ENCODE data around the gene NEK8.
"Not testable (repeated sequence)": the region's sequence is repeated elsewhere in the genome, so short reads cannot be mapped to it uniquely, and the experiment has no call there.

The NEK8 gene

DNA sequence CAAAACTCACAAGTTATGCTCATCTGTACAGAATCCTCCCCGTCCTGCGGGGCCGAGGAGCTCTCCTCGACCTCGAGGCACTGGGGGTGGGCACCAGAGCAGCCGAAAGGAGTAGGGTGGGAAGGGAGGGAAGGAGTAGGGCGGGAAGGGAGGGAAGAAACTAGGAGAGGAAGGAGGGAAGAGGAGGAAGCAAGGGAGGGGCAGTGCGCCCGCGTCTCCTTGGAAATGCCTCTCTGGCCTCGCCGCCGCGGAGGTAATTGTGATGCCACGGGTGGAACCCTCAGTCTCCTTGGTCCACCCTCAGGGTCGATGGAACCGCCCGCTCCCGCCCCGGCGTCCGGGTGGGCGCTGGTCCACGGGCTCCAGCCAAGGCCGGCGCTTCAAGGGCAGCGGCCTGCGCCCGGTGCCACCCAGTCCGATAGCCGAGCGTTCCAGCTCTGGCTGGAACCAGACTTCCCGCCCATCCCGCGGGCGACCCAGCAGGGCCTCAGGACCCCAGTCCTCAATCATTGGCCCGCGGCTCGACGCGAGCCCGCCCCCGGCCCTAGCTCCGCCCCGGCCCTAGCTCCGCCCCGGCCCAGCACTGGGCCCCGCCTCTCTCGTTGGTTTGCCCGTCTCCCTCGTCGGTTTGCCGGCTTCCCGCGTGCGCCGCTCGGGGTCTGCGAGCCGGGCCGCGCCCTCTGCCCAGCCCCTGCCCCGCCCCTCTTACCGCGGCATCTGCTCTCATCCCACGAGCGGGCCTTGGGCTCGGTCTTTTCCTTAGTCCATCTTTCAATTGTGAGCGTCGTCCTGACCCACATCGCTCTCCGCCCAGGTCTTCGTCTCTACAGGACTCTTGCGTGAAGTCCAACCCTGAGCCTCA, 17.5 kb upstream of the NEK8 start:
- DNase-seq = peak; percentile 67 to 94

DNA sequence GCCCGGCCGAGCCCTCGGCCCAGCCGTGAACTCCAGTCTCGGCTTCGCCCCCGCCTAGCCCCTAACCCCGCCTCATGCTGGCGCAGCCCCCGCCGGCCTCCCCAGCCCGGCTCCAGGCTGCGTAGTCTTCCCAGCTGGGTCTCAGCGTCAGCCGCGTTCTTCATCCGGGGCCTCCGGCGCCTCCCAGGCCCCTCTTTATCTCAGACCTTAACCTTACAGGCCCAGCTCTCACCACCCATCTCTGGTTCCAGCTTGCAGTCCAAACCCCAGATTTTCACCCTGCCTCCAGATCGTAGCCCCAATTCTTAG, 16.9 kb upstream of the NEK8 start, which contains the start of gene PROCA1:
PROCA1 (minus strand) TSS at position 166 of the 309 bp plus-strand sequence. CDS start 228 bp downstream, outside the sequence.
- DNase-seq = no peak

DNA sequence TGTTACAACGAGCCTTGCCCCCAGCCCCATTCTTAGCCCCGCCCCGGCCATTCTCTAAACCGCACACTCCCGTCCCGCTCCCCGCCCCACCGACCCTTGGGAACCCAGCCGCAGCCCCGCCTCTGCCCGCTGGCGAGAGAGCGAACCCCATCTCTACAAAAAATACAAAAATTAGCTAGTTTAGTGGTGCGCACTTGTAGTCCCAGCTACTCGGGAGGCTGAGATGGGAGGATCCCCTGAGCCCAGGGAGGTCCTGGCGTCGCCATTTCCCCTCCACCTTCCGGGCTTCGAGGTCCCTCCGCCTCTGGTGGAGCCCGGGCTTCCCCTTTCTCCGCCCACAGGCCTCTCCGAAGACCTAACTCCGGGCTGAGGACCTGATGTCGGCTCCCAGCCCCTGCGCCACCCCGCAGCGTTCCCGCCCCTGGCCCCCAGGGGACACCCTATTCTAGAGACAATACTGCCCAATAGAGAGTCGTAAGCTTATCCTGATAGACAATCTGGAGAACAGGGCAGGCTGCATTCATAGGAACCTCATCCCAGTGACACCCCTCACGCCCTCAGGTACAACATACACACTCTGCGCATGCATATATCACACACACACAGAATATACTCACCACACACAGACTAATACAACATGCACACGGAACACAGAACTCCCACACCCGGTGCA, 16.4 kb upstream of the NEK8 start:
- no peak for DNase-seq

DNA sequence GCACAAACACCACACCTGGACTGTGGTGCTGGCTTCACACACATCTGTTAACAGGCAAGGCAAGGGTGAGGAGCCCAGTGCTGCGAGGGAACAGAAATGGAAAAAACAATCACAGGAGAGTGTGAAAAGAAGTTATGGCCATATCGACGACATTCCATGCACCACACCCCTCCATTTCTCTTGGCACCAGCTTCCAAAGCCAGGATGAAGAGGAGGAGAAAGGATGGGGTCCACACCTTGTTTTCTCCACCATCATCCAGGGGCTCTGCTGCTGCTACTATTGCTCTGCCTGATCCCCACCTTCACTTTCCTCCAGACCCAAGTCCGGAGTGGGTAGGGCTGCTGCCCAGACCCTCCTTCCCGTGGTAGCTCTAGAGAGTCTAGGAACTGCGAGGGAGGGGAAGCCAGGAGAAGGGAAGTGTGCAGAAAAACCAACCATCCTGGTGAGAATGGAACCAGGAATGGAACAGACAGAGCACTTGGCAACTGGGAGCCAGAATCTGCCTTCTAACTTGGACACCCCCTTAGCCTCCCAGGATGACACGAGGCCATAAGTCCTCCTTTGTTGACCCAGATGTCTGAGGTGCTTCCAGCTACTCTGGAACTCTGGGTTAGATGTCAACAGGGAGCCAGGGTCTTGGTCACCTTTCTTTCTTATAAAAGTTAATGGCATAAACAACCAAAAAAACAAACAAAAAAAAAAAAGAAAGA, 15.7 kb upstream of the NEK8 start:
- DNase-seq = no peak

DNA sequence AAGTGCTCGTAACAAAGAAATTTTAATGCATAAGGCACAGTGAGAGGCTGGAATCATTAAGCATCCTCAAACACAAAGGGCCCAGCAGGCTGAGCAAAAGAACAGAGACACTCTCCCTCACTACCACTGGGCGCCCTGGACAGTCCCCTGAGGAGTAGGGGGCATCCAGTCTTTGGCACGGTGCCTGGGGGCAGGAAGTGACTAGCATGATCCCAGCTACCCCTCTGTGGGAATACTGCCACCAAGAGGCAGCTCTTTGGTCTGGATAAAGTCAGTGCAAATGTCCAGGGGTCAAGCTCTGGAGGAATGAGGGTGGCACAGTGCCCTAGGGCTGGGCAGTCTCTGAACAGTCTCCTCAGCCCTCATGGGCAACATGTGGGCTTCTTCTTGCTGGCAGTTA, 14.3 kb upstream of the NEK8 start:
- no peak for DNase-seq

DNA sequence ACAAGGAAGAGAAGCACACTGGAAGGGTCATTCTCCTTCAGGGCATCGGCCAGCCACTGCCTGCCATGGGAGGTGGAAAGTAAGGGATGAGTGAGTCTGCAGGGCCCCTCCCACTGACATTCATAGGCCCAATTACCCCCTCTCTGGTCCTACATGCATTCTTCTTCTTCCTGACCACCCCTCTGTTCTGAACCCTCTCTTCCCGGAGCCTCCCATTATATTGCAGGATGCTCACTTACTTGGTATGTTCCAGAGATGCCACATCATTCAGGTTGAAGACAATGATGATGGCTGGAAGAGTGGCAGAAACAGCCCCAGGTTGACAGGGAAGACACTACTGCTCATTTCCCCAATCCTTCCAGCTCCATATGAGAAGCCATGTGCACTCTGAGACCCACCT, 13.4 kb upstream of the NEK8 start:
- DNase-seq = no peak

DNA sequence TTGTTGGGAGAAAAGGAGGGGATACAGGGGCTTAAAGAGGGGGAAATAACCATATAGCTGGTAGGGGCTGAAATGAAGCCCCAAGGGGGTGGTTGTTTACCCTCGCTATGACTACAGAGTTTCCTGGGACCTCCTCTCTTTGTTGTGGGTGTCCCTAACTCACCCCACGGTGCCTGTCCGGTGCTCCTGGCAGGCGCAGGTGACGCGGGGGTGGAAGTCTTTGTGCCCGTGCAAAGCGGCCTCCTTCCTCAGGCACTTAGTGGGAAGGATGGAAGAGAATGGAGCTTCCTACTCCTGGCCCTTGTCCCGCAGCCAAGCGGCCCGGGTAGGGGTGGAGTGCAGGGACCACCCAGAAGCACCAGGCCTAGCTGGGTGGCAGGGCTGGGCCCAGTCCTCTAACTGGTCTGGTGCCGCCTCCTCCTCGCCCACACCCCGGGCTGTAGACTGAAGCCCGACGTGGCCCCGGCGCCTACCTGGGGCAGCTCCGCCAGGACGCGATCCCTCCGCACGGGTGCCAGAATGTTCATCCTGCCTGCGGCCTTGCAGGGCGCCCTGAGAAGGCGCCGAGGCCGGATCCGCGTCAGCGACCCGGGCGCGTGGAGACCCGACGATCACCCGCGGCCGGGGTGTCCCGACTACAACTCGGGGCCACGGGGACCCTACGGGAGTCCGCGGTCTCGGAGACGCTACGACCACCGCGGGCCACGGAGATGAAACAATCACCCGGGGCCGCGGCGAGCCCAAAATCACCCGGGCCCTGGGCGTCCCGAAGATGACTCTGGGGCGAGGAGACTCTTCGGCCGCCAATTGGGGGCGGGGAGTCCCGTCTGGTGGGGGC, 11.6 kb upstream of the NEK8 start:
- DNase-seq = no peak

DNA sequence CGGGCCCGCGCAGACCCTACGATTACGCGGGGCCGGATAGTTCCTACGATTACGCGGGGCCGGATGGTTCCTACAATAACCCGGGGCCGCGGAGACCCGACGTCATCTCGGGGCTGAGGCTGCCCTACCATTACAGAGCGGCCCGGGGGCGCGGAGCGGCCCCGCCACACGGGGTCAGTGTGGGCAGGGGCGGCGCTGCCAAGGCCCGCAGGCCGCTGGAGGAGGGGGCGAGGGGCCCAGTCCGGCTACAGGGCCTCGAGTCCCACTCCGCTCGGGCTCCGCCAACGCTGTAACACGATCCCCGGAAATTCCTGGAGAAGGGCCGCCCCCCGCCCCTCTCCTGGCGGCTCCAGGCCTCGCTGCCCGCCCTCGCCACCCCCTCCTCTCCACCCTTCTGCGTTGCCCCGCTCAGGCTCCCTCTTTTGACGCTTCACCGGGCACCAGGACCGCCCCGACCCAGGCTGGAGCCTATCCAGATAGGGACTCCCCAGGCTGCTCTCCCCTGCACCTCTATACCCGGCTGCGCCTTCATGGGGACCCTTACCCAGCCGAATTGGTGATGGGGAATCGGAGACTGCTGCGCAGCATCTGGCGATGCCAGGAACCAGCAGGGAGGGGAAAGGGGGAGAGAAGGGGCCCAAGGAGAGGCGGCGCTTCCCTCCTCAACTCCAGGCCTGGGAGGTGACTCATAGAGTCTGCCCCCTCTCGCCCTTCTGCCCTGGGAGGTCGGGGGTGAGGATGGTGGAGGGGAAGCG, 10.8 kb upstream of the NEK8 start, which contains the start of gene RAB34:
RAB34 (minus strand) TSS at position 291 of the 755 bp plus-strand sequence. CDS start 602 bp downstream, outside the sequence.
- no peak for DNase-seq

DNA sequence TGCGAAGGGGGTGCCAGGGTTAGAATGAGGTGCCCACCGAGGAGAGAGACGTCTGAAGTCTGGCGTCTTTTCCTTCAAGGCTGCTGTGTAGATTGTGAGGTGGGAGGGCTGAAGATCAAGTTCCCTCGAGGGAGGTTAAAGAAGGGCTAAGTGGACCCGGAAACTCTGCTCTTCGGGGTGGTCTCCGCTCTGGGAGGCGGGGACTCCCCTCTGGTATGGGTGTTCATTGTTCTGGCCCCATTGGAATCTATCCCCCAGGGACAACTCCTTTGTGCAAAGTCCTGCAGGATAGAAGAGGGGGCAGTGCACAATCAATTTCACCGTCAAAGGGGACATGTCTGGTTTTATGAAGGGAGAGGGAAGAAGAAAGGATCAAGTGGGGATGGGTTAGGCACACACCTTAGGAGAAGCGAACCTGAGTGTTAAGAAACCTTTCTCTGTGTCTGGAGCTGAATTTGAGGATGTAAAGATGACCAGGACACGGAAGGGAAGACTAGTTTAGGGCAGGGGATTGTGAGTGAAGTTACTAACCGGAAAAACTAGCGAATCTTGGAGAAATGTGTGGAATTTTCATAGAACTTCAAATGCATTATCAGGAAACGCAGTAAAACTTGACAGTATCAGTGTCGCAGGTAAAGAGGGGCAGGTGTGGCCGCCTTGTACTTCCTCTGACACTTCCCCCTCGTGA, 10.1 kb upstream of the NEK8 start:
- DNase-seq = peak in 1 of 2 experiments; percentile 23

DNA sequence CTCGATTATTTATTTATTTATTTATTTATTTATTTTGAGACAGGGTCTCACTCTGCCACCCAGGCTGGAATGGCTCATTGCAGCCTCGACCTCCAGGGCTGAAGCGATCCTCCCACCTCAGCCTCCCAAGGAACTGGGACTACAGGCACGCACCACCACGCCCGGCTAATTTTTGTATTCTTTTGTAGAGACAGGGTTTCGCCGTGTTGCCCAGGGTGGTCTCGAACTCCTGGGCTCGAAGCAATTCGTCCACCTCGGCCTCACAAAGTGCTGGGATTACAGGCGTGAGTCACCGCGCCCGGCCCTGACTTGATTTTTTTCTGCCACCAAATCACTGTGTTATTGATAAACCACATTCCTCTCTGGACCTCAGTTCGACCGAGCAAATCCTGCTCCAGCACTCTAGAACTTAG, 9.6 kb upstream of the NEK8 start:
- no peak for DNase-seq

DNA sequence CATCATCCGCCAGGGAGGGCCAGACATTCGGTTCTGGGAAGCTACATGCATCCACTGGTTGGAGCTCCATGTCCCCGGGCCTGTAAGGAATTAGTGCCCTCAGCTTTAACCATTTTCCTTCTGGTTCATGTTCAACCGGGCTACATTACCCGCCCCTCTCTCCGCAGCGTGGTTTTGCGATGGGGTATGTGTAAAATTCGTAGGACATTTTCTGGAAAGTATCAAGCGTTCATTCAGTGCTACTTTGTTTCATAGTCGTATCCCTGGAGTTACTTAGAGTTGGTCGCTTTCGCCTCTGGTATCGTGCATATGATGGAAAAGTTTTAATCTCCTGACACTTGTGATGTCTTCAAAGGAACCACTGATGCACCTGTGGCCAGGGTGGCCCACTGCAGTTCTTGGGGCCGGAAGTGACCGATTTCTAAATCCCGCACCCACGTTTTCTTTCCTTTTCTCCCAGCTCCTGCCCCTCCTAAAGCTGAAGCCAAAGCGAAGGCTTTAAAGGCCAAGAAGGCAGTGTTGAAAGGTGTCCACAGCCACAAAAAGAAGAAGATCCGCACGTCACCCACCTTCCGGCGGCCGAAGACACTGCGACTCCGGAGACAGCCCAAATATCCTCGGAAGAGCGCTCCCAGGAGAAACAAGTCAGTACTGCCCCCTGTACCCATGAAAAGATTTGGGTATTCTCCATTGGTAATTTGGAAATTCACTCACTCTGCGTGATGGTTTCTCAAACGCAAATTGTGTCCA, 8.2 kb upstream of the NEK8 start:
- DNase-seq = no peak

DNA sequence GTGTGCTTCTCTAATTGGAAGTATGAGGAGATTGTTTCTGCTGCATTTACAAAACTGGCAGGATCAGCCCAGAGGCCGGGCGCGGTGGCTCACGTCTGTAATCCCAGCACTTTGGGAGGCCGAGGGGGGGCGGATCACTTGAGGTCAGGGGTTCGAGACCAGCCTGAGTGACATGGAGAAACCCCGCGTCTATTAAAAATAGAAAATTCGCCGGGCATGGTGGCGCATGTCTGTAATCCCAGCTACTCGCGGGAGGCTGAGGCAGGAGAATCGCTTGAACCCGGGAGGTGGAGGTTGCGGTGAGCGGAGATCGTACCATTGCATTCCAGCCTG, 7.6 kb upstream of the NEK8 start:
- not testable (repeated sequence) for DNase-seq

DNA sequence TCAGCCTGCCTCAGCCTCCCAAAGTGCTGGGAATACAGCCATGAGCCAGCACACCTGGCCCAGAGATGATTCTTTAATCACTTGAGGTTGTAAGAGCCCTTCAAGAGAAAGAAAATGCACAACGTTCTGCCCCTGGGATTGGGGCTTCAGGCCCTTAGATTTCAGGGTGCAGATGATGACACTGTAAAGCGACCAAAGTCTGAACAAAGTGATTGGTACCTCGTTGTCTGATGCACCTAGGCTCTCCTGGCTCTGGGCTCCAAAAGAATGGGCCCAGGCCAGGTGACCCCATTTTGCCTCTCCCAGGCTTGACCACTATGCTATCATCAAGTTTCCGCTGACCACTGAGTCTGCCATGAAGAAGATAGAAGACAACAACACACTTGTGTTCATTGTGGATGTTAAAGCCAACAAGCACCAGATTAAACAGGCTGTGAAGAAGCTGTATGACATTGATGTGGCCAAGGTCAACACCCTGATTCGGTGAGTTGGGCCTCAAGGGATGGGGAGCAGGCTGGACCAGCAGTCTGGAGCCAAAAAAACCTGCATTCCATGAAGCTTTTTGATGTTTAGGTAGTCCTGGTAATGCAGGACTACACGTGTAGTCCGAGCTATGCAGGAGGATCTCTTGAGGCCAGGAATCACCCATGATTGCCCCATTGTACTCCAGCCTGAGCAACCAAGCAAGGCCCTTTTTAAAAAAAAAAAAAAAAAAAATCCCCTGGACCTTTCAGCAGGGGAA, 6.0 kb upstream of the NEK8 start:
- no peak for DNase-seq

DNA sequence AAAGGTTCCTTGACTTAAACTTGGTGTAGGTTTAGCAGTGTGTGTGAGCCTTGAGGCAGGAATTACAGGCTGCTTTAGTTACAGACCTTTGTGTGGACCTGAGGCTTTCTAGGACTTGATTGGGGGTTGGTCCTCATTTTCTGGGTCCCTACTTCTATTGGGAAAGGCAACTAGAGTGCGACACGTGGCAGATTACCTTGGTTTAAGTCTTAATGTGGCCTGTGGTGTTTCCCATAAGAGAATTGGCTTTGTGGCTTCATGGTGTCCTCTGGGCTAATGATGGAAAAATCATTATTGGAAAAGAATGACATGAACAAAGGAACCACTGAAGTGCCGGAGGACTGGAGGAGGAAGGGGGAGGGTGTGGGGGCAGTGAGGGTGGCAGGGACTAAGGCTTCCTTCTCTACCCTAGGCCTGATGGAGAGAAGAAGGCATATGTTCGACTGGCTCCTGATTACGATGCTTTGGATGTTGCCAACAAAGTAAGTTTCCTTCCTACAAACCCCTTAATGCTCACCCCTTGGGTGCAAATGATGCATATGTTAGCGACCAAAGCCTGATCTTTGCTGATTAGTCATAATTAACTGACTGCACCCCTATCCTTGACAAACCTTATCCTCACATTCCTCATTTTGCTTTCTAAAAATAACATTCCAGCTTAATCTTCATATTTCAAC, 5.3 kb upstream of the NEK8 start:
- DNase-seq = no peak

DNA sequence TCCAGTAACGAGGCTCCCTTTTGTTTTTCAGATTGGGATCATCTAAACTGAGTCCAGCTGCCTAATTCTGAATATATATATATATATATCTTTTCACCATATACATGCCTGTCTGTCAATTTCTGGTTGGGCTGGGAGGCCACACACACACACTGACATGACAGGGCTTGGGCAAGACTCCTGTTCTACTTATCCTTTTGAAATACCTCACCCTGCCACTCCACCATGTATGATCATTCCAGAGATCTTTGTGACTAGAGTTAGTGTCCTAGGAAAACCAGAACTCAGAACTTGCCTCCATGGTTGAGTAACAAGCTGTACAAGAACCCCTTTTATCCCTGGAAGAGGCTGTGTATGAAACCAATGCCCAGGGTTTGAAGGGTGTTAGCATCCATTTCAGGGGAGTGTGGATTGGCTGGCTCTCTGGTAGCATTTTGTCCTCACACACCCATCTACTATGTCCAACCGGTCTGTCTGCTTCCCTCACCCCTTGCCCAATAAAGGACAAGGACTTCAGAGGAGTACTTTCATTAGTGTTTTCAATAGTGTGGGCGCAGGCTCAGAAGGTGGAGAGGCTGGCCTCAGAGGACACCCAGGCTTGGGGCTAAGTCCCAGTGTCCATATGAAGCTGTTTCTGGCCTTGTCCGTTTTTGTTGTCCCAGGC, 4.6 kb upstream of the NEK8 start:
- not testable (repeated sequence) for DNase-seq

DNA sequence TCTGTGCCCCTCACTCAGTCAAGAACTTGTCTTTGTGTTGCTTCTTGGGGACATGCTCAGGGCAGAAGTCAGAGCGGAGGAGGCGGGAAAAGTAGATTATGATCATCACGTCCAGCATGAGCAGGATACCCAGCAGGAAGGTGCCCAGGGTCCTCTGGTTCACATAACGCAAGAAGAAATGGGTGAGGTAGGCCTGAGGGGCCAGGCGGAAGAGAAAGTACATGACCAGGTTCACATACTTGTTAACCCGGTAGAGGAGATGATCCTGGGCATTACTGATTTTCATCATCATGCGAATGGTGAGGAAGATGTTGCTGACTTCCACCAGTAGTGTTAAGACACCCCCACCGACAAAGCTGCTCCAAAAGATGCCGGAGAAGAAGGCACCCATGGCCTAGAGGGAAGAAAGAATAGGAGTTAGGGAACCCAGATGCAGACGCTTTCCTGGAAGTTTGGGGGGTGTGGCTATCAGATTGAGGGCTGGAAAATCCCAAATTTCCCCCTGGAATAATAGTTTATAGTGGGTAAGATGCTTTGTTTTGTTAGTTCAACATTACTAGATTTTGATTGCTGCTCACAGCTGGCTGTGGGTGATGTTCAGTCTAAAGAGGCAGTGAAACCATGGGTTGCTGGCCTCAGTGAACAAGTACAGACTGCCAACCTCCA, 4.0 kb upstream of the NEK8 start:
- DNase-seq = no peak

DNA sequence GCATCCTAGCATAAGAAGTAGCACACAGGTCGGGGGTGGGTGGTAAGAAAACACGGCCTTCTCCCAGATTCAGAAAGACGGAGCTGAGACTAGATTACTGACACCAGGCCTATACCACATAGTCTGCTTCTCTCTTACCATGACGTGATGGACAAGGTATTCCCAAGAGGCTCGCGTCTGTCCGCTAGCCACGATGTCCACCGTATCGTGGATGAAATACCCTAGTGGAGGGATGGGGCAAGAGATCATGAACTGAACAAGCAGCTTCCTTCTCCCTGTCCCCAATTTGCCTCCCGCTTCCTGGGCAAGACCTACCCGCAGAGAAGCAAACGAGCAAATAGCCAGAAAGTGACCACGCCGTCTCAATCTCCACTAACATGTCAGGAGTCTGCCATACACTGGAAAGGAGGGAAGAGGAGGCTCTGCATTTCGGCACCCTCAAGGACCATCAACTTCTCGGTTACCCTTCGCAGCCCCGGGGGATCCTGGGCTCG, 3.4 kb upstream of the NEK8 start:
- peak in 1 of 2 experiments; percentile 41 for DNase-seq

DNA sequence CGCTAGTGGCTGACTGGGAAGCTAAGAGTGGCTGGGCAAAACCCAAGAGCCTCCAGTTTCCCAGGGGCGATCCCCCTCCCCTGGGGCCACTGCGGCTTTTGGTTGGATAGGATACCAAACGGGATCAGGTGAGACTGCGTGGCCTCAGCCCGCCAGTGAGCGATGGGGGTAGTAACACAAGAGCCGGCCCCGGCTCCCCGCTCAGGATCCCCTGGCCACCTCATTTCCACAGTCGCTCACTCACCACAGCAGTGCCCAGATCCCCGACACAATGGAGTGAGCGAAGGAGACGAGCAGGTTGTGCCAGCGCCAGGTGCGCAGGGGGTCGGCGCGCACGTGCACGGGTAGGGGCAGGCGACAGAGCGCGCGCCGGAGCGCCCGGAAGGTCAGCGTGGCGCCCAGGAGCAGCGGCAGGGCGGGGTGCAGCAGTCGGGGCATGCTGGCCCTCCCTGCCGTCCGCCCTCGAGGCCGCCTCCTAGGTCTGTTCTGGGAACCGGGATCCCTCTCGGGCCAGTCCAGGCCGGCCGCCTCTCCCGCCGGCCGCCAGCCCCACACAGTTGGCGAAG, 2.8 kb upstream of the NEK8 start:
- peak; percentile 54 to 60 for DNase-seq

All from NCI-H446 (cell line).